HG02610 (cell line): ENCODE measurements around the gene OR2T3.
A peak's percentile ranks its signal among the peaks of the same experiment; 100 is the strongest.
"Not testable (repeated sequence)": the region's sequence is repeated elsewhere in the genome, so short reads cannot be mapped to it uniquely, and the experiment has no call there.

ENCODE experiments used
- ATAC-seq: cut with Tn5 transposase; IDR thresholded peaks from one replicate; pipeline ENCODE4 v1.9.1; 2021; ENCODE audit warnings: mild to moderate bottlenecking, moderate library complexity; ENCODE audit not compliant: unreplicated experiment

The OR2T3 gene

GRCh38 chr1:248471154-248471553 lies 2.0 kb upstream of the OR2T3 start:
- no peak for ATAC-seq

GRCh38 chr1:248472111-248472510 lies 1.0 kb upstream of the OR2T3 start:
- ATAC-seq, result not testable (repeated sequence)

GRCh38 chr1:248475660-248476059 lies 2.5 kb downstream of the OR2T3 start:
- ATAC-seq, result peak; percentile 86

- peak; percentile 81 for ATAC-seq
These were observed 8.8 kb downstream of the OR2T3 start for GRCh38 chr1:248481686-248482579.

- not testable (repeated sequence) for ATAC-seq
These were observed 15.1 kb downstream of the OR2T3 start, which contains the start of gene OR2T5 for GRCh38 chr1:248488289-248488688. Gene OR2T5, plus strand, starts transcription at chr1:248488589. Its CDS starts 0 bp downstream, at chr1:248488589.

GRCh38 chr1:248496661-248497060 lies 23.5 kb downstream of the OR2T3 start:
- ATAC-seq, result not testable (repeated sequence)

- ATAC-seq, result not testable (repeated sequence)
These were observed 27.3 kb downstream of the OR2T3 start for GRCh38 chr1:248500305-248501035.

GRCh38 chr1:248507773-248508172 lies 34.6 kb downstream of the OR2T3 start, which contains the start of gene OR2G6:
Gene OR2G6, plus strand, starts transcription at chr1:248508073. Its CDS starts 13,574 bp downstream, at chr1:248521647.
- ATAC-seq, result not testable (repeated sequence)

- peak; percentile 53 for ATAC-seq
These were observed 37.1 kb downstream of the OR2T3 start for GRCh38 chr1:248510217-248510616.

GRCh38 chr1:248521856-248522255 lies 48.7 kb downstream of the OR2T3 start:
- ATAC-seq, result no peak
